H1 (cell line): ENCODE results near the gene CAGE1. TPM values are rescaled to one million over a fixed set of nuclear protein-coding genes. Genes with fewer than 3 reads are reported as not detected.

Experiments used
- CTCF ChIA-PET: fragments of 300-600 bp; sonication (Branson Sonifier 250); formaldehyde crosslinking; loops from one replicate; lab custom pipeline; 2021; ENCODE audit not compliant: partially characterized antibody; lab: Charles Lee
- POLR2A ChIA-PET: fragments of 300-600 bp; sonication (Branson Sonifier 250); formaldehyde crosslinking; loops from one replicate; lab custom pipeline; 2021; ENCODE audit warnings: inconsistent platforms; ENCODE audit not compliant: partially characterized antibody; lab: Charles Lee
- DNase-seq, 2 experiments: peaks; one replicate each; pipeline versions ENCODE4 v3.0.0 to v3.0.0-alpha.2; 2010 to 2022; ENCODE audit warnings: low spot score in 2 of 2, low read depth in 1 of 2, mixed read lengths in 1 of 2
- FAIRE-seq: peaks from 2 replicates; lab custom pipeline; 2011; peaks lifted over from hg19 to GRCh38; lab: Jason Lieb, UNC
- H2AFZ ChIP-seq: 2 replicates; pipeline ENCODE4 v1.8.1; 2012; ENCODE audit warnings: low read length, inconsistent platforms
- H2AK5ac ChIP-seq: 2 replicates; pipeline ENCODE4 v1.6.1; 2013; ENCODE audit warnings: low read depth, low read length
- H2BK120ac ChIP-seq: replicated peaks from 2 replicates; pipeline ENCODE3; 2013; ENCODE audit warnings: low read depth, low read length, inconsistent platforms
- H2BK12ac ChIP-seq: 2 replicates; pipeline ENCODE4 v1.6.1; 2013; ENCODE audit warnings: low read depth, low read length
- H2BK15ac ChIP-seq: 2 replicates; pipeline ENCODE4 v1.6.1; 2013; ENCODE audit warnings: low read length
- H2BK20ac ChIP-seq: 2 replicates; pipeline ENCODE4 v1.6.1; 2013; ENCODE audit warnings: low read length
- H2BK5ac ChIP-seq: 2 replicates; pipeline ENCODE4 v1.6.1; 2013; ENCODE audit warnings: low read depth, low read length
- H3K14ac ChIP-seq: 2 replicates; pipeline ENCODE4 v1.6.1; 2013; ENCODE audit warnings: inconsistent platforms; ENCODE audit not compliant: insufficient read length
- H3K18ac ChIP-seq: 2 replicates; pipeline ENCODE4 v1.6.1; 2013; ENCODE audit warnings: low read length; ENCODE audit errors: extremely low read depth
- H3K23ac ChIP-seq: 2 replicates; pipeline ENCODE4 v1.6.1; 2013; ENCODE audit warnings: inconsistent platforms; ENCODE audit not compliant: insufficient read length
- H3K23me2 ChIP-seq: 2 replicates; pipeline ENCODE4 v1.6.1; 2013; ENCODE audit warnings: low read depth, low read length
- H3K27ac ChIP-seq: 2 replicates; pipeline ENCODE4 v1.6.1; 2011; ENCODE audit warnings: low read depth, low read length, inconsistent platforms
- H3K27me3 ChIP-seq, 4 experiments: replicated peaks in 1 of 4; 1 replicate in 1 of 4; 2 replicates in 3 of 4; pipeline versions ENCODE4 v1.6.1 to v1.8.1; 2011 to 2013; ENCODE audit warnings: low read length in 3 of 4, mild to moderate bottlenecking in 3 of 4, inconsistent platforms in 2 of 4, mixed read lengths in 2 of 4, moderate library complexity in 1 of 4; ENCODE audit not compliant: control insufficient read depth in 3 of 4, insufficient read depth in 3 of 4; ENCODE audit errors: extremely low read depth in 1 of 4
- H3K36me3 ChIP-seq, 4 experiments: 2 replicates each; pipeline versions ENCODE4 v1.6.1 to v1.8.1; 2011 to 2013; ENCODE audit warnings: mild to moderate bottlenecking in 4 of 4, low read length in 3 of 4, moderate library complexity in 2 of 4, control low read depth in 1 of 4, inconsistent platforms in 1 of 4; ENCODE audit not compliant: insufficient read depth in 4 of 4, control insufficient read depth in 2 of 4
- H3K4ac ChIP-seq: replicated peaks from 2 replicates; pipeline ENCODE3; 2013; ENCODE audit warnings: low read length, low read depth, mixed read lengths, inconsistent platforms; ENCODE audit not compliant: insufficient read length
- H3K4me1 ChIP-seq, 4 experiments: replicated peaks in 1 of 4; 1 replicate in 1 of 4; 2 replicates in 3 of 4; pipeline versions ENCODE4 v1.6.1 to v1.8.1; 2011 to 2013; ENCODE audit warnings: low read length in 3 of 4, inconsistent platforms in 2 of 4, mixed read lengths in 1 of 4; ENCODE audit not compliant: insufficient read depth in 4 of 4, control insufficient read depth in 3 of 4
- H3K4me2 ChIP-seq, 2 experiments: 2 replicates each; pipeline versions ENCODE4 v1.6.1 to v1.8.1; 2011 to 2013; ENCODE audit warnings: low read depth in 2 of 2, low read length in 2 of 2, control low read depth in 1 of 2, inconsistent platforms in 1 of 2, mild to moderate bottlenecking in 1 of 2; ENCODE audit not compliant: insufficient read depth in 1 of 2
- H3K4me3 ChIP-seq, 4 experiments: fragments of 200-600, 300-600 bp in 1 of 4; sonication (generic), shearing (Covaris generic), sonication (Bioruptor Twin) in 1 of 4; 2 replicates each; pipeline versions ENCODE4 v1.5.1 to v1.8.1; 2011 to 2016; ENCODE audit warnings: low read length in 4 of 4, low read depth in 3 of 4, control low read depth in 2 of 4, inconsistent platforms in 2 of 4, mild to moderate bottlenecking in 2 of 4, mixed read lengths in 1 of 4, moderate library complexity in 1 of 4; ENCODE audit not compliant: insufficient read depth in 2 of 4; ENCODE audit errors: extremely low read depth in 1 of 4
- H3K56ac ChIP-seq: replicated peaks from 2 replicates; pipeline ENCODE3; 2013; ENCODE audit warnings: low read depth, mild to moderate bottlenecking, mixed read lengths, low read length, inconsistent platforms; ENCODE audit not compliant: insufficient read length
- H3K79me1 ChIP-seq: 2 replicates; pipeline ENCODE4 v1.6.1; 2013; ENCODE audit warnings: low read depth, low read length, control low read depth
- H3K79me2 ChIP-seq, 2 experiments: 2 replicates each; pipeline versions ENCODE4 v1.6.1 to v1.8.1; 2012 to 2013; ENCODE audit warnings: low read length in 2 of 2, mild to moderate bottlenecking in 2 of 2, inconsistent platforms in 1 of 2; ENCODE audit not compliant: insufficient read depth in 2 of 2, control insufficient read depth in 1 of 2
- H3K9ac ChIP-seq, 4 experiments: replicated peaks in 1 of 4; 1 replicate in 1 of 4; 2 replicates in 3 of 4; pipeline versions ENCODE4 v1.6.1 to v1.8.1; 2011 to 2013; ENCODE audit warnings: low read depth in 3 of 4, low read length in 3 of 4, control low read depth in 2 of 4, mild to moderate bottlenecking in 2 of 4, moderate library complexity in 2 of 4, inconsistent platforms in 1 of 4; ENCODE audit errors: extremely low read depth in 1 of 4
- H3K9me3 ChIP-seq, 2 experiments: 2 replicates each; pipeline versions ENCODE4 v1.6.1 to v1.8.1; 2012 to 2013; ENCODE audit warnings: mild to moderate bottlenecking in 2 of 2, moderate library complexity in 2 of 2, control low read depth in 1 of 2, inconsistent platforms in 1 of 2, low read depth in 1 of 2, low read length in 1 of 2, mixed read lengths in 1 of 2; ENCODE audit not compliant: insufficient read depth in 2 of 2
- H4K20me1 ChIP-seq, 2 experiments: replicated peaks in 1 of 2; 2 replicates each; pipeline versions ENCODE3 to v1.8.1; 2011 to 2013; ENCODE audit warnings: inconsistent platforms in 2 of 2, low read length in 2 of 2, mild to moderate bottlenecking in 1 of 2; ENCODE audit not compliant: insufficient read depth in 2 of 2, control insufficient read depth in 1 of 2
- H4K5ac ChIP-seq: 2 replicates; pipeline ENCODE4 v1.6.1; 2013; ENCODE audit warnings: low read length, low read depth, mixed read lengths, inconsistent platforms; ENCODE audit not compliant: insufficient read length
- H4K8ac ChIP-seq: 2 replicates; pipeline ENCODE4 v1.8.0; 2013; ENCODE audit warnings: mild to moderate bottlenecking, moderate library complexity, low read length, inconsistent platforms; ENCODE audit not compliant: insufficient read depth; ENCODE audit errors: extremely low read depth
- H4K91ac ChIP-seq: replicated peaks from 2 replicates; pipeline ENCODE3; 2013; ENCODE audit warnings: low read length, mixed read lengths, inconsistent platforms; ENCODE audit not compliant: insufficient read length
- ATF2 ChIP-seq: IDR thresholded peaks from 2 replicates; pipeline ENCODE4 v1.6.1; 2012; ENCODE audit warnings: low read length, inconsistent platforms
- BACH1 ChIP-seq: IDR thresholded peaks from 2 replicates; pipeline ENCODE4 v1.6.1; 2012; ENCODE audit warnings: low read length, improper control_type of control experiment
- BCL11A ChIP-seq, 2 experiments: IDR thresholded peaks; one replicate each; pipeline ENCODE4 v1.6.1; 2011; ENCODE audit warnings: low read depth in 2 of 2, low read length in 2 of 2, mild to moderate bottlenecking in 2 of 2
- CREB1 ChIP-seq: IDR thresholded peaks from 2 replicates; pipeline ENCODE4 v1.6.1; 2012; ENCODE audit warnings: inconsistent platforms
- GABPA ChIP-seq: IDR thresholded peaks from 2 replicates; pipeline ENCODE4 v1.6.1; 2011; ENCODE audit warnings: mild to moderate bottlenecking, low read length, moderate library complexity, borderline replicate concordance; ENCODE audit not compliant: insufficient read depth
- RBBP5 ChIP-seq: IDR thresholded peaks from 2 replicates; pipeline ENCODE4 v1.7.1; 2012; ENCODE audit warnings: low read depth, mild to moderate bottlenecking, inconsistent platforms, low read length, moderate library complexity, borderline replicate concordance
- RNF2 ChIP-seq: fragments of 200-900, 300-1000 bp; sonication (generic); IDR thresholded peaks from 2 replicates; pipeline ENCODE4 v1.7.1; 2016; ENCODE audit warnings: borderline replicate concordance, low read depth, mild to moderate bottlenecking, antibody characterized with exemption, low read length; ENCODE audit not compliant: poor library complexity, severe bottlenecking; ENCODE audit errors: missing control alignments
- RXRA ChIP-seq: IDR thresholded peaks from 2 replicates; pipeline ENCODE4 v1.6.1; 2011; ENCODE audit warnings: low read depth, mild to moderate bottlenecking, low read length, moderate library complexity; ENCODE audit not compliant: insufficient read depth
- SIX5 ChIP-seq: IDR thresholded peaks from 2 replicates; pipeline ENCODE4 v1.6.1; 2011; ENCODE audit warnings: mild to moderate bottlenecking, low read depth, low read length
- SP4 ChIP-seq: IDR thresholded peaks from 2 replicates; pipeline ENCODE4 v1.6.1; 2012; ENCODE audit warnings: low read length, inconsistent platforms
- SUZ12 ChIP-seq: fragments of 200-600 bp; sonication (generic); IDR thresholded peaks from 2 replicates; pipeline ENCODE4 v1.6.1; 2012; ENCODE audit warnings: mild to moderate bottlenecking, inconsistent platforms, low read length, moderate library complexity, mixed read lengths
- WGBS, 2 experiments: shearing (Covaris generic) in 1 of 2; methylation state at CpG; one replicate each; pipeline versions ENCODE4 v1.1.6 to v1.1.7; 2013 to 2015; ENCODE audit warnings: low lambda C conversion rate in 2 of 2, mixed read lengths in 2 of 2, inconsistent platforms in 1 of 2, low coverage in 1 of 2, missing lambda C conversion rate in 1 of 2; ENCODE audit not compliant: insufficient replicate concordance in 2 of 2, insufficient coverage in 1 of 2, insufficient read length in 1 of 2; ENCODE audit errors: extremely low coverage in 1 of 2, missing lambda C conversion rate in 1 of 2; 5-methylcytosine and 5-hydroxymethylcytosine counted together
- polyA plus RNA-seq, 7 experiments: library from polyadenylated mRNA; depleted of rRNA in 3 of 7; stranded (reverse) in 5 of 7; unstranded in 2 of 7; fragments of >200 nt in 5 of 7; fragments of 200-250 nt in 2 of 7; gene quantifications; 1 replicate in 5 of 7; 2 replicates in 1 of 7; 4 replicates in 1 of 7; pipeline versions ENCODE4 v1.2.1 to v1.2.3, GENCODE V29; 2011 to 2013; ENCODE audit warnings: missing spikeins in 2 of 7, mixed read lengths in 2 of 7
- total RNA-seq: library from RNA; stranded (reverse); fragmentation: NEBNext Ultra II Directional; extraction: Animal tissue kit (Norgen Biotek cat#: 25700); gene quantifications from 2 replicates; pipeline ENCODE4 v1.2.1, GENCODE V29; 2021

Gene CAGE1
- total and polyA plus RNA-seq, 2 of the 8 experiments (the other 6 are each of a cell fraction or from before 2014, with no cell fraction given): 0.09 TPM; not detected in 1

- Histone ChIP-seq H3K79me2 (no peaks in the 10 kb centered on the region), H3K56ac (no peak overlapping the region), H2AK5ac (no peak overlapping the region), H3K27me3 (no peaks in the 10 kb centered on the region), H4K20me1 (no peaks in the 10 kb centered on the region), H2BK15ac (no peak overlapping the region), H3K23me2 (no peaks in the 10 kb centered on the region), H3K23ac (no peak overlapping the region), H3K9ac (no peak overlapping the region), H3K4me2 (no peak overlapping the region), H2BK12ac (no peak overlapping the region), H4K8ac (no peak overlapping the region), H2BK120ac (no peak overlapping the region), H3K4me3 (no peak overlapping the region), H2BK20ac (no peak overlapping the region), H3K79me1 (no peaks in the 10 kb centered on the region), H4K5ac (no peak overlapping the region), H4K91ac (no peak overlapping the region), H2BK5ac (no peak overlapping the region), H3K4ac (no peak overlapping the region), H2AFZ (no peak overlapping the region), H3K27ac (no peak overlapping the region), H3K18ac (no peak overlapping the region), H3K4me1 (no peaks in the 10 kb centered on the region), H3K36me3 (no peaks in the 10 kb centered on the region), H3K14ac (no peak overlapping the region), H3K9me3 (no peaks in the 10 kb centered on the region)
- no peak for DNase-seq
- CTCF ChIA-PET: interaction anchor here (0.6 to 2.0 kb wide), 2 partner anchors 15 to 290 kb away, joined by 3 to 6 read pairs; no protein-coding TSS in a partner anchor
- TF ChIP-seq BACH1: no peak
- no peak for TF ChIP-seq RBBP5
- TF ChIP-seq BCL11A (IDR thresholded peaks at IDR 0.05; ENCODE audit: low read depth in 2 of 2, low read length in 2 of 2): no peak
- TF ChIP-seq SUZ12: no peak
- TF ChIP-seq CREB1: no peak
- no peak for TF ChIP-seq ATF2
- no peak for TF ChIP-seq GABPA
- no peak for TF ChIP-seq SIX5
- TF ChIP-seq RNF2: no peak
- no peak for TF ChIP-seq RXRA
- TF ChIP-seq SP4: no peak
- WGBS, 2 experiments: 87% methylated on average over 3 of the region's 3 CpGs; no CpG with 5 or more reads in 1 of the 2 experiments
- FAIRE-seq: no peak
- POLR2A ChIA-PET: interaction anchor here (1.4 kb wide), 1 partner anchor 13 kb away, joined by 3 read pairs; no protein-coding TSS in a partner anchor
Measured at GRCh38 chr6:7325750-7326149, 63.8 kb downstream of the CAGE1 start.
